ENCODE measurements around the gene RNH1. TPM values are rescaled to one million over a fixed set of nuclear protein-coding genes. Genes with fewer than 3 reads are reported as not detected.

Gene RNH1
- total and polyA plus RNA-seq, 2 of the 8 experiments (the other 6 are each of a cell fraction or from before 2014, with no cell fraction given) = 48.7 to 49.8 TPM

- Histone ChIP-seq H3K4me1 (replicated peaks in 1 of 4; ENCODE audit: control insufficient read depth in 3 of 4, insufficient read depth in 4 of 4, low read length in 3 of 4) (peaks cover 0 to 5% (median under 1%) of the 10 kb centered on the region in 4 experiments; a peak in 3 of 7 replicates), H3K27ac (ENCODE audit: low read depth, low read length) (no peak overlapping the region), H3K79me2 (ENCODE audit: control insufficient read depth in 1 of 2, insufficient read depth in 2 of 2, low read length in 2 of 2) (peaks cover 0 to 8% of the 10 kb centered on the region in 2 experiments; a peak in 1 of 4 replicates), H4K5ac (ENCODE audit: insufficient read length, low read depth, low read length) (no peak overlapping the region), H2AK5ac (ENCODE audit: low read depth, low read length) (no peak overlapping the region), H2BK12ac (ENCODE audit: low read depth, low read length) (no peak overlapping the region), H2BK15ac (ENCODE audit: low read length) (no peak overlapping the region), H3K4ac (replicated peaks; ENCODE audit: insufficient read length, low read depth, low read length) (no peak overlapping the region), H3K4me2 (ENCODE audit: insufficient read depth in 1 of 2, low read depth in 2 of 2, low read length in 2 of 2) (no peak overlapping the region), H2BK5ac (ENCODE audit: low read depth, low read length) (no peak overlapping the region), H2AFZ (ENCODE audit: low read length) (no peak overlapping the region), H4K91ac (replicated peaks; ENCODE audit: insufficient read length, low read length) (no peak overlapping the region), H3K23ac (ENCODE audit: insufficient read length) (no peak overlapping the region), H3K9ac (replicated peaks in 1 of 4; ENCODE audit: extremely low read depth in 1 of 4, low read depth in 3 of 4, low read length in 3 of 4) (no peak overlapping the region), H3K23me2 (ENCODE audit: low read depth, low read length) (0 out of 2 replicates have a peak, but pooled peaks cover 1% of the 10 kb centered on the region), H3K79me1 (ENCODE audit: low read depth, low read length) (peaks cover 16% of the 10 kb centered on the region), H3K18ac (ENCODE audit: extremely low read depth, low read length) (no peak overlapping the region), H2BK20ac (ENCODE audit: low read length) (no peak overlapping the region), H3K9me3 (ENCODE audit: insufficient read depth in 2 of 2, low read depth in 1 of 2, low read length in 1 of 2) (no peaks in the 10 kb centered on the region), H3K27me3 (replicated peaks in 1 of 4; ENCODE audit: control insufficient read depth in 3 of 4, extremely low read depth in 1 of 4, insufficient read depth in 3 of 4, low read length in 3 of 4) (no peaks in the 10 kb centered on the region), H2BK120ac (replicated peaks; ENCODE audit: low read depth, low read length) (no peak overlapping the region), H3K56ac (replicated peaks; ENCODE audit: insufficient read length, low read depth, low read length) (no peak overlapping the region), H3K14ac (ENCODE audit: insufficient read length) (no peak overlapping the region), H3K4me3 (ENCODE audit: extremely low read depth in 1 of 4, insufficient read depth in 2 of 4, low read depth in 3 of 4, low read length in 4 of 4) (no peak overlapping the region), H4K8ac (ENCODE audit: extremely low read depth, insufficient read depth, low read length) (no peak overlapping the region), H4K20me1 (replicated peaks in 1 of 2; ENCODE audit: control insufficient read depth in 1 of 2, insufficient read depth in 2 of 2, low read length in 2 of 2) (peaks cover 0 to 11% of the 10 kb centered on the region in 2 experiments), H3K36me3 (ENCODE audit: control insufficient read depth in 2 of 4, insufficient read depth in 4 of 4, low read length in 3 of 4) (peaks cover 5 to 13% (median 8%) of the 10 kb centered on the region in 4 experiments; a peak in 5 of 8 replicates)
- no peak for DNase-seq (ENCODE audit: low read depth in 1 of 2, low spot score in 2 of 2)
- POLR2A ChIA-PET (ENCODE audit: partially characterized antibody) = interaction anchor here (1.2 to 4.9 kb wide), 2 partner anchors 10 to 13 kb away, joined by 3 to 19 read pairs; partner anchors contain the start of gene PTDSS2
- 94% methylated on average over 24 of the region's 24 CpGs; no CpG with 5 or more reads in 1 of the 2 experiments for WGBS, 2 experiments (ENCODE audit: extremely low coverage in 1 of 2, insufficient coverage in 1 of 2, insufficient read length in 1 of 2, insufficient replicate concordance in 2 of 2, low coverage in 1 of 2, low lambda C conversion rate in 2 of 2, missing lambda C conversion rate in 1 of 2)
- CTCF ChIA-PET (ENCODE audit: partially characterized antibody) = interaction anchor here (1.9 to 2.1 kb wide), 2 partner anchors 9 to 15 kb away, joined by 8 to 12 read pairs; partner anchors contain the start of gene PTDSS2
- FAIRE-seq = no peak
- TF ChIP-seq MAFK (IDR thresholded peaks at IDR 0.05; ENCODE audit: low read depth, low read length) (no peak), POLR2AphosphoS5 (IDR thresholded peaks at IDR 0.05; ENCODE audit: low read depth, low read length) (no peak), TBP (IDR thresholded peaks at IDR 0.05; ENCODE audit: low read depth, low read length) (no peak), RNF2 (IDR thresholded peaks at IDR 0.05; ENCODE audit: borderline replicate concordance, low read depth, low read length, missing control alignments, poor library complexity, severe bottlenecking) (no peak), JUN (IDR thresholded peaks at IDR 0.05; ENCODE audit: low read depth, low read length) (no peak), POU5F1 (IDR thresholded peaks at IDR 0.05; ENCODE audit: low read depth, low read length) (no peak), EZH2 (IDR thresholded peaks at IDR 0.05; ENCODE audit: low read depth, low read length, severe bottlenecking) (no peak), RFX5 (IDR thresholded peaks at IDR 0.05; ENCODE audit: borderline replicate concordance, low read depth, low read length) (no peak), GABPA (IDR thresholded peaks at IDR 0.05; ENCODE audit: borderline replicate concordance, insufficient read depth, low read length) (no peak)
Observed at GRCh38 chr11:464316-464715, 42.7 kb downstream of the RNH1 start.

Measured in H1 (cell line).